Amniotic epithelial cell (primary cell): Measurements from ENCODE around the gene TNP1.

Experiments
- DNase-seq: peaks from one replicate; pipeline ENCODE4 v3.0.0-alpha.2; 2010; ENCODE audit warnings: low read depth

Gene TNP1

GRCh38 chr2:216838151-216838550 lies 21.7 kb downstream of the TNP1 start:
- DNase-seq, result no peak

- DNase-seq, result no peak
Observed at GRCh38 chr2:216837740-216838139, 22.1 kb downstream of the TNP1 start.

GRCh38 chr2:216833061-216833460 lies 26.8 kb downstream of the TNP1 start:
- DNase-seq, result no peak

GRCh38 chr2:216830346-216830745 lies 29.5 kb downstream of the TNP1 start:
- no peak for DNase-seq

- peak; percentile 50 for DNase-seq
Observed at GRCh38 chr2:216829533-216829932, 30.3 kb downstream of the TNP1 start.

- DNase-seq, result peak; percentile 6
Observed at GRCh38 chr2:216827073-216827720, 32.7 kb downstream of the TNP1 start.

GRCh38 chr2:216822470-216822869 lies 37.4 kb downstream of the TNP1 start:
- DNase-seq, result no peak

GRCh38 chr2:216820709-216821108 lies 39.2 kb downstream of the TNP1 start:
- no peak for DNase-seq

GRCh38 chr2:216819766-216820165 lies 40.1 kb downstream of the TNP1 start:
- DNase-seq, result no peak

- no peak for DNase-seq
Observed at GRCh38 chr2:216819055-216819454, 40.8 kb downstream of the TNP1 start.

- DNase-seq, result no peak
Observed at GRCh38 chr2:216810399-216811160, 49.3 kb downstream of the TNP1 start.
